ENCODE results near the gene GHDC. TPM values are rescaled to one million over a fixed set of nuclear protein-coding genes. Genes with fewer than 3 reads are reported as not detected.

The GHDC gene
- total RNA-seq, 2 donors from 2014 or later, result 45.8 to 56.1 TPM

DNA sequence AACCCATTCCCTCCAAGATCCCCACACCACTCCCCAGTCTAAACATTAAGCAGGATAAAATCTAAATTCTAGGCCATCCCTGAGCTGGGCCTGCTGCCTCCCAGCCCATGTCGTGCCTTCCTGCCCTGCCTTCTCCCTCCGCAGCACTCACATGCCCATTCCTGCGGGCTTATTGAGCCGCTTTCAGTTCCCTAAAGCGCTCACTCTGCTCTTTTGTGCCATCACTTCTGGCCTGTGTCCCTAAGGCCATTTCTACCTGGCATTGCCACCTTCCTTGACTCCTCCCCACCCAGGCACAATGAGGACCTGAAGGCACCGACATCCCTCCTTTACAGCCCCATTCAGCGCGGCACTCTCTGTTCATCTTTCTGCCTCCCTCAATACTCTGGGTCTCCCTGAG, 26.5 kb downstream of the GHDC start:
- H3K27me3 ChIP-seq (replicated peaks; ENCODE audit: insufficient read depth), result no peaks in the 10 kb centered on the region
- TF ChIP-seq, protein P1, sequence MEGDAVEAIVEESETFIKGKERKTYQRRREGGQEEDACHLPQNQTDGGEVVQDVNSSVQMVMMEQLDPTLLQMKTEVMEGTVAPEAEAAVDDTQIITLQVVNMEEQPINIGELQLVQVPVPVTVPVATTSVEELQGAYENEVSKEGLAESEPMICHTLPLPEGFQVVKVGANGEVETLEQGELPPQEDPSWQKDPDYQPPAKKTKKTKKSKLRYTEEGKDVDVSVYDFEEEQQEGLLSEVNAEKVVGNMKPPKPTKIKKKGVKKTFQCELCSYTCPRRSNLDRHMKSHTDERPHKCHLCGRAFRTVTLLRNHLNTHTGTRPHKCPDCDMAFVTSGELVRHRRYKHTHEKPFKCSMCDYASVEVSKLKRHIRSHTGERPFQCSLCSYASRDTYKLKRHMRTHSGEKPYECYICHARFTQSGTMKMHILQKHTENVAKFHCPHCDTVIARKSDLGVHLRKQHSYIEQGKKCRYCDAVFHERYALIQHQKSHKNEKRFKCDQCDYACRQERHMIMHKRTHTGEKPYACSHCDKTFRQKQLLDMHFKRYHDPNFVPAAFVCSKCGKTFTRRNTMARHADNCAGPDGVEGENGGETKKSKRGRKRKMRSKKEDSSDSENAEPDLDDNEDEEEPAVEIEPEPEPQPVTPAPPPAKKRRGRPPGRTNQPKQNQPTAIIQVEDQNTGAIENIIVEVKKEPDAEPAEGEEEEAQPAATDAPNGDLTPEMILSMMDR (IDR thresholded peaks at IDR 0.05), result no peak
- H3K4me1 ChIP-seq (ENCODE audit: control insufficient read depth in 1 of 2, low read depth in 2 of 2), result no peaks in the 10 kb centered on the region
- DNase-seq (ENCODE audit: low spot score) (no peak), ATAC-seq (ENCODE audit: insufficient number of reproducible peaks, low FRiP score, low read depth) (no peak)
- H3K36me3 ChIP-seq, result no peaks in the 10 kb centered on the region
- no peaks in the 10 kb centered on the region for H3K9me3 ChIP-seq
- H3K27ac ChIP-seq, result no peak overlapping the region
- no peak overlapping the region for H3K4me3 ChIP-seq

DNA sequence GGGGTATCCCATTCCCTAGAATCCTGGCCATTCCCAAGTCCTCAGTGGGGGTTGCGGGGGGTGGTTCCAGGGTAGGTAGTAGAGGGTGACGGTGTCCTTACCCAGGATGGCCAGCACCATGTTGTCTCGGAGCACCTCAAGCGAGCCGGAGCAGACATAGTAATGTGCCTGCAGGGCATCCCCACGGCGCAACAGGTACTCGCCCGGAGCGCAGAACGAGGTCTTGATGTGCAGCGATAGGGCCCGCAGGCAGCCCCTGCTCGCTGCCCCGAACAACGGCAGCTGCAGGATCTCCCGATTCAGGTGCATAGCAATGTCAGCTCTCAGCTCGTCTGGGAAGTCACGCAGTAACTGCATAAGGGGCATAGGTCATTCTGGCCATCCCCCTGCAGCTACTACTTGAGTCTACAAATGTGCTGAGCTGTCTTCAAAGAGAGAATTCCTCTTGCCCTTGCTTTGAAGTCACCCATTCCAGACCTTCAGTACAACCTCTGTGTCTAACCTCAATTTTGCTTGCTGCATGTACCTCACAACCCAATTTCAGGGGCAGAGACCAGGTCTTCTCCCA, 28.0 kb downstream of the GHDC start:
- Histone ChIP-seq H3K9me3 (no peaks in the 10 kb centered on the region), H3K27me3 (replicated peaks; ENCODE audit: insufficient read depth) (no peaks in the 10 kb centered on the region), H3K27ac (no peak overlapping the region), H3K4me1 (ENCODE audit: control insufficient read depth in 1 of 2, low read depth in 2 of 2) (no peaks in the 10 kb centered on the region), H3K4me3 (no peak overlapping the region), H3K36me3 (no peaks in the 10 kb centered on the region)
- TF ChIP-seq, protein P1 (IDR thresholded peaks at IDR 0.05), result no peak
- DNase-seq (ENCODE audit: low spot score) (no peak), ATAC-seq (ENCODE audit: insufficient number of reproducible peaks, low FRiP score, low read depth) (no peak)

DNA sequence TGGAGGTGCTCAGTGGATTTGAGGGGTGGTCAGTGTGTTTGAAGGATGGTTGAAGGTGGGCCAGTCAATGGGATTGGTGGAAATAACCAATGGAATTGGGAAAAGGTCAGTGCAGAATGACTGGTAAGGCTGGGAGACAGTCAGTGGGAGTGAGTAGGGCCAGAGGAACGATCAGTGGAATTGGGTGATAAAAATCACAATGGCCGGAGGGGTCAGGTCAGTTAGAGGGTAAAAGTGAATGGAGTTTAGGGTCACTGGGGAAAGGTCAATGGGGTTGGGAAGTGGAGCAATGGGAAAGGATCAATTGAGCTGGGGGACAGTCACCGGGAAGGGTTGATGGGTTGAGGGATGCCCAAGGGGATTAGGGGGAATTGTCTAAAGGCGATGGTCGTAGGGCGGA, 28.5 kb downstream of the GHDC start:
- Histone ChIP-seq H3K27me3 (replicated peaks; ENCODE audit: insufficient read depth) (no peaks in the 10 kb centered on the region), H3K27ac (no peak overlapping the region), H3K9me3 (no peaks in the 10 kb centered on the region), H3K36me3 (no peaks in the 10 kb centered on the region), H3K4me3 (no peak overlapping the region), H3K4me1 (ENCODE audit: control insufficient read depth in 1 of 2, low read depth in 2 of 2) (no peaks in the 10 kb centered on the region)
- DNase-seq (ENCODE audit: low spot score) (no peak), ATAC-seq (ENCODE audit: insufficient number of reproducible peaks, low FRiP score, low read depth) (no peak)
- TF ChIP-seq, protein P1 (IDR thresholded peaks at IDR 0.05), result no peak

DNA sequence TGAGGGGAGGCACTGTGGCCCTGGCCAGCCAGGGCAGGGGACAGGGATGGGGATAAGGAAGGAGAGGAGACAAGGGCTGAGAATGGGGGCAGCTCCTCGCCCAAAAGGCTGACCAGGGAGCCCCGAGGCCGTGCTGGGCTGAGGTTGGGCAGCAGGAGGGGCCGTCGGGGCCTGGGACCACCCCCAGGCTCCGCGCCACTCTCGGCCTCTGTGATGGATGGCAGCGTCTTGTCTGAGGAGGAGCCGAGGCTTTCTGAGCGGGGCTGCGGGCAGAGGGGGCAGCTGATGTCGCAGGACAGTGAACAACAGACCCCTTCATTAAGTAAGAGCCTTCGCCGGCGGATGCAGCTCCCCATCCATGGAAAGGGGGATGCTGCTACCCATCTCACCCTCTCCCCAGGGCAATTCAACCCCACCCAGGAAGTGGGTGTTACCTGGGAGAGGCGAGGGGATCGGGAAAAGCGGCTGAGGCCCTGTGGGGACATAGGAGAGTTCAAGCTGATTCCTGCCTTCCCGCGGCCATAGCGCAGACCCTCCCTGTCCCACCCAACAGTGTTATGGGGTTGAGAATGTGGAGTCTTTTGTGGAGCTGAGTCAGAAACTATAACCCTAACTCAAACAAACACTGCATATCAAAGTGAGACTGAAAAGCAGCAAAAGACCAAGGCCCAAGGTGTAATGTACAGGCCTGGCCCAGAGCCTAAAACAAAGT, 30.4 kb downstream of the GHDC start:
- Histone ChIP-seq H3K9me3 (no peaks in the 10 kb centered on the region), H3K4me3 (no peak overlapping the region), H3K27me3 (replicated peaks; ENCODE audit: insufficient read depth) (no peaks in the 10 kb centered on the region), H3K4me1 (ENCODE audit: control insufficient read depth in 1 of 2, low read depth in 2 of 2) (no peaks in the 10 kb centered on the region), H3K36me3 (no peaks in the 10 kb centered on the region), H3K27ac (no peak overlapping the region)
- ATAC-seq (ENCODE audit: insufficient number of reproducible peaks, low FRiP score, low read depth) (no peak), DNase-seq (ENCODE audit: low spot score) (no peak)
- TF ChIP-seq, protein P1 (IDR thresholded peaks at IDR 0.05), result no peak

DNA sequence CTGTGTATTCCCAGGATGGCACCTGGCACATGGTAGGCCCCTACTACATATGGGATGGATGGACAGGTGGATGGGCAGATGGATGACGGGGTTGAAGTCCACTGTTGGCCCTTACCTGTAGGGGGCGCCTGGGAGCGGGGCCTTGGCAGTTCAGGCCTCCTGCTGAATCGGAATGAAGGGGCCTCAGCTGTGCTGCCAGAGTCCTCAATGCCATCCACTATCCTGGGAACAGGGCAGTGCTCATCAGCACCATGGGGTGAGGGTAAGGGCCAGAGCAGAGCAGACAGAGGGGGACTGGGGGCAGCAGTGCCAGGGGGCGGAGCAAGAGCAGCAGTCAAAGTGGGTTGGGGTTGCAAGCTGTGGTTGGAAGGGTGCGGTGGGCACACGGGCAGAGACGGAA, 31.2 kb downstream of the GHDC start:
- TF ChIP-seq, protein P1 (IDR thresholded peaks at IDR 0.05), result no peak
- no peak for ATAC-seq (ENCODE audit: insufficient number of reproducible peaks, low FRiP score, low read depth)
- DNase-seq (ENCODE audit: low spot score), result no peak
- H3K4me3 ChIP-seq, result no peak overlapping the region
- H3K9me3 ChIP-seq, result no peaks in the 10 kb centered on the region
- H3K27me3 ChIP-seq (replicated peaks; ENCODE audit: insufficient read depth), result no peaks in the 10 kb centered on the region
- H3K27ac ChIP-seq, result no peak overlapping the region
- H3K36me3 ChIP-seq, result no peaks in the 10 kb centered on the region
- H3K4me1 ChIP-seq (ENCODE audit: control insufficient read depth in 1 of 2, low read depth in 2 of 2), result no peaks in the 10 kb centered on the region

All from thoracic aorta (tissue), 2 donors.